ENCODE measurements around the gene LZTFL1.

Gene LZTFL1

GRCh38 chr3:45786801-45787495, 55.0 kb downstream of the LZTFL1 start:
- DNase-seq (ENCODE audit: low spot score) = no peak

DNA sequence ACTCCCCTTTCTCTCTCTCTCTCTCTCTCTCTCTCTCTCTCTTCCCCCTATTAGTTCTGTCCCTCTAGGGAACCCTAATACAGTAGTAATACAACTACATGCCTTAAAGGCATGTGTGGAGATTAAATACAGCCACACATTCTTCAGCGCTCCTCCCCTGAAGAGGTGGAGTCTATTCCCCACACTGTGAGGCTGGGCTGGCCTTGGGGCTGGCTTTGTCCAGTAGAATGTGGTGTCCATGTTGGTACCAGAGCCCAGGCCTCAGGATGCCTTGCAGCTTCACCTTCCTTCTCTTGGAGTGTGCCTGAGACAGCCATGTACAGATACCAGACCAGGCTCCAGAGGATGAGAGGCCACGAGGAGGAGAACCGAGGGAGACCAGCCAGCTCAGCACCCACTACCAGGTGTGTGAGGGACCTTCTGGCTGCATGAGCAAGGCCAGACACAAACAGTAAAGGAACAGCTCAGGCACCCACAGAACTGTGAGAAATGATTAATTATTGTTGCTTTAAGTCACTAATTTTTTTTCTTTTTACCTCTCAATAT, 56.2 kb downstream of the LZTFL1 start:
- DNase-seq (ENCODE audit: low spot score) = no peak

- no peak for DNase-seq (ENCODE audit: low spot score)
Measured at GRCh38 chr3:45783667-45784066, 58.3 kb downstream of the LZTFL1 start.

GRCh38 chr3:45782381-45782780, 59.5 kb downstream of the LZTFL1 start:
- no peak for DNase-seq (ENCODE audit: low spot score)

DNA sequence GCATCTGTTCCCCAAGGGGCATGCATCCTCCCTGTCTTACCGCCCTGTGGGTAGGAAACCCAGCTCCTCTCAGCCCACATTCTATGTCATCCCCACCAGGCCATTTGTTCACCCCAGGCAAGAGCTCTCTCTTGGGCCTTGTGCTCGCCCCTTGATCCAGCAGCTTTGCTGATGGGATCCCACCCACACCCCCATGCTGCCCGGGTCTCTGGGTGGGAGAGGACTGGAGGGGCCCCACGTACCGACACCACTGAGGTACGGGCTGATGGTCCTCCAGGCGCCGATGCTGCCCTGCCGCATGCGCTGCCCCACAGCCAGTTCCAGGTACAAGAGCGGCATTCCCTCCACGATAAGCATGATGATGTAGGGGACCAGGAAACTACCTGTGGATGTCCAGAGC, 60.1 kb downstream of the LZTFL1 start:
- DNase-seq (ENCODE audit: low spot score) = no peak

DNA sequence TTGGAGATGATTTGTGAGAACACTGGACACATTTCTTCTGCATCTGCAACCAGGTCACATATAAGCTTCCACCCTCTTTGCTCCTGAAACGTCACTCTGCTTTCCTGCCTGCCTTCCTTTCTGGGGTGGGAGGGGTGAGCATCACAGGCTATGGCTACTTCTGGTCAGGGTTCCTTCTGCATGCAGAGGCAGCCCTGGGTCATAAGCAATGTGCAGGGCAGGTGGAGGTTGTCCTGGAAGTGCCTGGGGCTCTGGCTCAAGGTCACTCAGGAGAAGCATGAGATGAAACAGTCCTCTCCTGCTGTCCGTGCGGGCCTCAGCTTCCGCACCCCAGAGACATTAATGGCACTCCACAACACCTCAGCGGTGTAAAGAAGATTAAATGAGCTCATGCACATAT, 60.6 kb downstream of the LZTFL1 start:
- no peak for DNase-seq (ENCODE audit: low spot score)

DNA sequence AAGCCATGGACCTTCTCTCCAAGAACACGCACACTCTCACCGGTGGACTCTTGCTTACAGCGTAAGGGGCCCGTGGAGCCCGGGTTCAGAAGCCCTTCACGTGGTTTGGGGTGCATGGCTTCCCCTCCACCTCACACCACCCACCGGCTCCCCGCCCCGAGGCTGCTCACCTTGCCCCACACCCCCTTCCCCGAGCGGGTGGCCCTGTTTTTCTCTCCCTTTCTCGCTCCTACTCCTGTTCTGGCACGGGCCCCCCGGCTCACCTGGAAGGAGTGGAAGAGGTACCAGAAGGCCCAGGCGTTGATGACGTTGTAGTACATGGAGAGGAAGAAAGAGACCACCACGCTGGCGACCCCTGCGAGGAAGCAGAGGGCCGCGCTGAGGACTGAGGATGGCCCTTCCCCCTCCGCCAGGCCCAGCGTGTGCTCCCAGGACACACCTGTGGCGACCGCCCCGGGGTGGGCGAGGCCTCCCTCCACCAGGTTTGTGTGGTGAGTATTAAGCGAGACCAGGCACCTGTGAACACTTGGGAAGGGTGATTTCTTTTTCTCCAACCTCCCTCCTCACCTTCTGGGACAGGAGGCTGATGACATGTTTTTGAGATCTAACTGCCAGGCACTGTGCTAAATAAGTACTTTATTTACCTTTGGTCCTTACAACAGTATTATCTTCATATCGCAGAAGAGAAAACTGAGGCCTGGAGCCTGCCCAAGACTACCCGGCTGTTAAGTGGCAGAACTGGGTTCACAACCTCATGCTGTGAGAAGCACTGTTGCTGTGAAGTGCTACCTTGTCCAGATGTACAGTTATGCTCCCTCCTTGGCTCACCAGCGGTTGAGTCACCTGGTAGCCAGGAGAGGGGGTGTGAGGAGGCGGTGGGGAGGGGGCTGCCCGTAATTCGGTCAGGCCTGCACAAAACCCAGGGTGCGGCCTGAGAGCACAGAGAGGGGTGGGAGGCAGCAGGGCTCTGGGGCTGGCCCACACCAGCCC, 61.9 kb downstream of the LZTFL1 start:
- no peak for DNase-seq (ENCODE audit: low spot score)

GRCh38 chr3:45778761-45779201, 63.1 kb downstream of the LZTFL1 start:
- no peak for DNase-seq (ENCODE audit: low spot score)

- DNase-seq (ENCODE audit: low spot score) = no peak
Measured at GRCh38 chr3:45777746-45778386, 64.1 kb downstream of the LZTFL1 start.

DNA sequence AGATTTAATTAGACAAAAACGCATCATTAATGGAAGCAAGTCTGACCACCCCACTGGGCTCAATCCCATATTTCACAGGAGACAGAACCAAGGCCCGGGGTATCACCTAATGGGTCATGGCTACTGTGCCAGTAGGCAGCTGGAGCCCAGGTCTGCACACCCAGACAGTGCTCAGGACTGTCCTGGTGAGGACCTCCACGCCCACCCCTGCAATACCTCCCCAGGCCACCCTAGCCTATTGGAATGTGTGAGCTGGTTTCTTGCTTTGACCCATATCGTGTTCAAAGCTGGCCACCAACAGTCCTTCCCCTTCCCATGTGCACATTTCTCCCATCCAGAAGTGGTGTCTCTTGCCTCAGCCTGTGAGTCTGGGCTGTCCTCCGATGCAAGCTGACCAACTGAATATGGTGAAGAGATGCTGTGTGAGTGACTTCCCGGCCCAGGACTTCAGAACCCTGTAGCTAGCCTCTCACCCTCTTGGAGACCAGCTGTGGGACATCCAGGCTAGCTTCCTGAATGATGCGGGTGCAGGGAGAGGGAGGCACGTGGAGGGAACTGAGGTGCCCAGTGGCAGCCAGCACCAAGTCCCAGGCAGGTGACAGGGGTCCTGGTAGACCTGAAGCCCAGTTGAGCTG, 64.7 kb downstream of the LZTFL1 start:
- DNase-seq (ENCODE audit: low spot score) = no peak

DNA sequence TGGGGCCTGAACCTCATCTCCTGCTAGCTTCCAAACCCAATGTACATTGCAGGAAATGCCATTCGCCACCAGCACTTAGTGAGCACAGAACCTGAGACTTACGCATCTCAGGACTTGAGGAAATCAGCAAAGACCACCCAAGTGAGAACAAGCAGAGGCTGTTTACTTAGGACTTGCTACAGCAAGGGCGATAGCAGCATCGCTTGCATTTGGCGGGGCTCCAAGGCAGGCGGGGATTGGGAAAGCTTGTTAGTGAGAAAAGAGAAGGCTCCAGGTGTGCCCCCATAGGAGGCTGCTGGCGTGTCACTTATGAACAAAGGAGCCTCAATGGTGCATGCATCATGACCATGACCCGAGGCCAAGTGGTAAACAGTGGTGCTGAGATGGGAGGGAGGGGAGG, 65.3 kb downstream of the LZTFL1 start:
- no peak for DNase-seq (ENCODE audit: low spot score)

DNA sequence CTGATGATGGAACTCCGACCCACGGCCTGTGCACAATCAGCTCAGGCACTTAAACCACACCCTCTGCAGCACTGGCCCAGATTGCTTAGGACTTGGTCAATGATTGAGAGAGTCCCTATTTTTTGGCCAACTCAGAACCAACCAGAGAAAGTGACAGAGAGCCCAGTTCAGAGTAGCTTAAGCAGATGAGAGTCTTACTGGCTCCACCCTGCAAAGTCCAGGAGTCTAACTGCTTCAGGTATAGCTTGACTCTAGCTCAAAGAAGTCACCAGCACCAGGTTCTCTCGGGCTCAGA, 65.7 kb downstream of the LZTFL1 start:
- no peak for DNase-seq (ENCODE audit: low spot score)

GRCh38 chr3:45775571-45776300, 66.2 kb downstream of the LZTFL1 start:
- DNase-seq (ENCODE audit: low spot score) = no peak

DNA sequence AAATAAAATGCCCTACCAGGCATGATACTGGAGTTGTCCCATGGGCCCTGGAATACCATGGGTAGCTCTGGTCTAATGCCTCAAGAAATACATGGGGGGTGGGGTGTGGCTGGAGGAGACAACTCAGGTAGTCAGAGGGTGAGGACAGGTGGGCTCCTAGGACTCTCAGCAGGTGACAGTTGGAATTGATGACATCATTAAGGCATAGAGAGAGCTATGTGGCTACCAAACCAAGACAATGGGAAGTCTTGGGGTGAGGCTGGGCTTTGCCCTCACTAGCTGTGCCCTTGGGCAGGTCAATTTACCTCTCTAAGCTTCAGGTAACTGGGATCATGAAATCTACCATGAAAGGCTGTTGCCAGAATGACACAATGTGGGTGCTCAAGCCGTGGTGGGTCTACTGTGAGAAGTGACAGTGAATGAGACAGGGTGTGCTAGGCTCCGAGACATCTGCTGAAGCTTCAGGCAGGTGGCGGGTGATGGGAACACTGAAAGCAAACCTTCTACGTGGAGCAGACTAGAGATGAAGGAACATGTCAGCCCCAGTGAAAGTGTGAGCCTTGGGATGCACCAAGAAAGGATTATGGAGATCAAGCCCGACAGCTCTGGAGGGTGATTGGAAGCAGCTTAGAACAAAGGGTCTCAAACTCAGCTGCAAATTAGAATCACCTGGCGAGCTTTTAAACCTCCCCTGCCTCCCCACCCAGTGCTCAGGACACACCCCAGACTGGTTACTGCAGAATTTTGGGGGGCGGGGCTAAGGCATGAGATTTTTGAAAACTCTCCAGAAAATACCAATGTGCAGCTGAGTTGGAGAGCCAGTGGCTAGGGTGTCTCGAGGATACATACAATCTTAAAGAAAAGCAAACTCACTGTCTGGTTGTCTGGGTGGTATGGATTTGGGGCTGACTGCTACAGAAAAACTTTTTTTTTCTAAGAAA, 67.1 kb downstream of the LZTFL1 start:
- DNase-seq (ENCODE audit: low spot score) = no peak

DNA sequence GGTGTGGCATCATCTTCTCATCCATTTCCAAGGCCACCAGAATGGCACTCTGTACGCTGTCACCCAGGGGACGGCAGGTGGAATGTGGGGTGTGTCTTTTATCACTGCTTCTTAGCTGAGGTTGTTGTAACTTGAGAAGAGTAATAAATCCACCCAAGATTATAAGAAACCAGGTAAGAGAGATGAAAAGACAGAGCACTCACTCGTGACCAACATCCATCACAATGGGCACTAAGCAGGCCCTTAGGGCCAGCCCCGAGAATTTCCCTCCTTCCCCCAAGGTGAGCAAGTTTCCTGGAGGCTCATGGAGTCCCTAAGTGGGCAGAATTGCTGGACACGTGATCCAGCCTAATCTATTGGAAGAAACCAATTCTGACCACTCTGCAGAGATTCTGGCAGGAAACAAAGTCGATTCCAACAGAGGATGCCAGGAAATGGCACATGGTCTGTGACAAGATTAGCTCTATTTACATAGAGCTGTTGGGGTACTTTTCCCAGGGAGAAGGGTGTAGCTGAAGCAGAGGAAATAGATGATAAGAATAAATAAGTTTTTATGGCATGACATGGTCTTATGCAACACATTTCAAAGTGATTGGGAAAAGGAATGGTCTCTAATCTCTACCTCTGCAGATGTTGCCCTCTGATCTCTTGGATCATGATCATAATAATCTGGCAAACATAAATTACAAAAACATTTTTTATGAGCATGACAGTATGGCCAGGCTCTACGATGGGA, 68.0 kb downstream of the LZTFL1 start:
- DNase-seq (ENCODE audit: low spot score) = no peak

Measured in kidney capillary endothelial cell (primary cell).